ENCODE results near the gene SLC10A3. TPM values are rescaled to one million over a fixed set of nuclear protein-coding genes. Genes with fewer than 3 reads are reported as not detected.

Gene SLC10A3
- polyA plus RNA-seq, 1 of the 3 experiments (the other 2 are of a cell fraction) = 29.7 TPM

- CTCF ChIA-PET = no interaction called here
These were observed 25.7 kb upstream of the SLC10A3 start, which contains the start of gene FAM3A for GRCh38 chrX:154515966-154516655. Gene FAM3A (minus strand): TSS chrX:154516232. CDS start chrX:154515772, 460 bp downstream.

GRCh38 chrX:154515090-154515965 lies 24.9 kb upstream of the SLC10A3 start:
- DNase-seq = no peak
- H3K79me2 ChIP-seq (ENCODE audit: insufficient read depth) = peaks cover 6% of the 10 kb centered on the region
- no peaks in the 10 kb centered on the region for H3F3A ChIP-seq (replicated peaks; ENCODE audit: insufficient read depth)
- no peaks in the 10 kb centered on the region for H4K20me1 ChIP-seq (ENCODE audit: insufficient read depth)
- peak overlapping the region; percentile 73 for H3K9ac ChIP-seq
- H3K36me3 ChIP-seq (replicated peaks in 1 of 2; ENCODE audit: control insufficient read depth in 1 of 2, insufficient read depth in 2 of 2, low read length in 1 of 2) = no peaks in the 10 kb centered on the region
- no peaks in the 10 kb centered on the region for H3K9me3 ChIP-seq
- 50% methylated on average over 21 of the region's 34 CpGs for WGBS (ENCODE audit: low lambda C conversion rate)
- peak overlapping the region; percentile 76 for H3K4me2 ChIP-seq
- peaks cover 0 to 6% of the 10 kb centered on the region in 2 experiments; a peak in 1 of 4 replicates for H3K4me1 ChIP-seq (ENCODE audit: control insufficient read depth in 1 of 2, insufficient read depth in 2 of 2, low read depth in 1 of 2, low read length in 1 of 2)
- ChIA-PET POLR2A (interaction anchor here (0.7 to 1.2 kb wide), 2 partner anchors 25 to 30 kb away, joined by 4 to 5 read pairs; partner anchors contain the start of gene SLC10A3), CTCF (interaction anchor here (0.8 kb wide), 1 partner anchor 18 kb away, joined by 3 read pairs; no protein-coding TSS in a partner anchor)
- peaks cover 6% of the 10 kb centered on the region; the same call in 1 of the 2 replicates for H3K27me3 ChIP-seq (ENCODE audit: insufficient read depth)
- peak overlapping the region; percentile 58 to 66 for H3K4me3 ChIP-seq (ENCODE audit: low read depth in 2 of 2, low read length in 1 of 2)
- TF ChIP-seq RFX5 (IDR thresholded peaks at IDR 0.05; ENCODE audit: low read length) (no peak), JUND (IDR thresholded peaks at IDR 0.05) (no peak), PBX3 (IDR thresholded peaks at IDR 0.05) (no peak), CHD2 (IDR thresholded peaks at IDR 0.05; ENCODE audit: low read length, partially characterized antibody) (no peak), RCOR1 (IDR thresholded peaks at IDR 0.05; ENCODE audit: low read length) (no peak), GATA2 (CRISPR knock-in tag; IDR thresholded peaks at IDR 0.05) (no peak), RXRA (IDR thresholded peaks at IDR 0.05; ENCODE audit: borderline replicate concordance, low read depth) (no peak), TEAD4 (IDR thresholded peaks at IDR 0.05; ENCODE audit: borderline replicate concordance, insufficient read depth) (no peak), EZH2phosphoT487 (IDR thresholded peaks at IDR 0.05; ENCODE audit: borderline replicate concordance, low read depth) (no peak), EP300 (IDR thresholded peaks at IDR 0.05; ENCODE audit: borderline replicate concordance in 1 of 2, low read depth in 1 of 2, low read length in 1 of 2) (no peak)
- peak overlapping the region; percentile 38 to 50; a peak in 3 of 4 replicates for H3K27ac ChIP-seq (ENCODE audit: low read depth in 2 of 2, low read length in 1 of 2)
- H2AFZ ChIP-seq (ENCODE audit: low read depth) = no peak overlapping the region
- no peaks in the 10 kb centered on the region for H3K9me2 ChIP-seq

More at GRCh38 chrX:154515966-154516655, 25.7 kb upstream of the SLC10A3 start, which contains the start of gene FAM3A:
- Histone ChIP-seq H3K4me1 (ENCODE audit: control insufficient read depth in 1 of 2, insufficient read depth in 2 of 2, low read depth in 1 of 2, low read length in 1 of 2) (peaks cover 0 to 6% of the 10 kb centered on the region in 2 experiments; a peak in 1 of 4 replicates), H3K9me3 (no peaks in the 10 kb centered on the region), H3K4me3 (ENCODE audit: low read depth in 2 of 2, low read length in 1 of 2) (peak within 1 kb of the TSS; percentile 58 to 66), H3K9me2 (no peaks in the 10 kb centered on the region), H3K4me2 (peak within 1 kb of the TSS; percentile 76), H2AFZ (ENCODE audit: low read depth) (no peak within 1 kb of the TSS; the same call in 1 of the 2 replicates), H3F3A (replicated peaks; ENCODE audit: insufficient read depth) (no peaks in the 10 kb centered on the region), H4K20me1 (ENCODE audit: insufficient read depth) (no peaks in the 10 kb centered on the region), H3K27me3 (ENCODE audit: insufficient read depth) (peaks cover 6% of the 10 kb centered on the region; the same call in 1 of the 2 replicates), H3K36me3 (replicated peaks in 1 of 2; ENCODE audit: control insufficient read depth in 1 of 2, insufficient read depth in 2 of 2, low read length in 1 of 2) (no peaks in the 10 kb centered on the region), H3K79me2 (ENCODE audit: insufficient read depth) (peaks cover 6% of the 10 kb centered on the region), H3K27ac (ENCODE audit: low read depth in 2 of 2, low read length in 1 of 2) (peak within 1 kb of the TSS; percentile 49 to 65; a peak in 3 of 4 replicates), H3K9ac (peak within 1 kb of the TSS; percentile 73)
- peak; percentile 93 for DNase-seq
- TF ChIP-seq JUND (IDR thresholded peaks at IDR 0.05) = no peak
- peak; percentile 74; the same call in 1 of the 2 replicates for TF ChIP-seq POLR2AphosphoS5 (IDR thresholded peaks at IDR 0.05; ENCODE audit: low read depth, low read length)
- no peak; the same call in 1 of the 2 replicates for TF ChIP-seq SIN3A (IDR thresholded peaks at IDR 0.05; ENCODE audit: borderline replicate concordance, low read depth, low read length)
- TF ChIP-seq GABPA (IDR thresholded peaks at IDR 0.05; ENCODE audit: low read depth) = peak; percentile 47
- TF ChIP-seq YY1 (IDR thresholded peaks at IDR 0.05; ENCODE audit: low read depth) = peak; percentile 81
- peak; percentile 65 for TF ChIP-seq NRF1 (IDR thresholded peaks at IDR 0.05; ENCODE audit: low read depth, low read length)
- 38% methylated on average over 32 of the region's 59 CpGs for WGBS (ENCODE audit: low lambda C conversion rate)
- POLR2A ChIA-PET = no interaction called here
